Cardiac muscle cell (in vitro differentiated cells and primary cell): ENCODE measurements around the gene NPHP3. TPM values are rescaled to one million over a fixed set of nuclear protein-coding genes. Genes with fewer than 3 reads are reported as not detected.
A peak's percentile ranks its signal among the peaks of the same experiment; 100 is the strongest.

Experiments used
- DNase-seq, 2 donors: peaks; one replicate each; pipeline versions ENCODE4 v3.0.0 to v3.0.0-alpha.2; 2010 to 2017; ENCODE audit warnings: low read depth in 1 of 2, low spot score in 1 of 2
- H3K27ac ChIP-seq: fragments of 200-600 bp; sonication (generic); 2 replicates; pipeline ENCODE4 v1.5.1; 2016
- H3K27me3 ChIP-seq: fragments of 200-600 bp; sonication (generic); 2 replicates; pipeline ENCODE4 v1.6.0; 2016; ENCODE audit warnings: control low read depth
- H3K36me3 ChIP-seq: fragments of 200-600 bp; sonication (generic); 2 replicates; pipeline ENCODE4 v1.5.1; 2016; ENCODE audit warnings: control low read depth
- H3K4me1 ChIP-seq: fragments of 200-600 bp; sonication (generic); 2 replicates; pipeline ENCODE4 v1.8.1; 2017; ENCODE audit warnings: low read depth, mild to moderate bottlenecking, mixed run types
- H3K4me3 ChIP-seq: fragments of 200-600 bp; sonication (generic); 2 replicates; pipeline ENCODE4 v1.5.1; 2016; ENCODE audit warnings: mild to moderate bottlenecking
- H3K9me3 ChIP-seq: fragments of 200-600 bp; sonication (generic); 2 replicates; pipeline ENCODE4 v1.5.1; 2017; ENCODE audit warnings: low read depth, mild to moderate bottlenecking, control low read depth
- polyA plus RNA-seq: library from polyadenylated mRNA; unstranded; fragments of >200 nt; fragmentation: Nextera tagmentation; extraction: Ambion mirVana; gene quantifications from 2 replicates; pipeline ENCODE4 v1.2.1, GENCODE V29; 2016
- total RNA-seq: library from RNA; depleted of rRNA; stranded (reverse); fragments of >200 nt; gene quantifications from 2 replicates; pipeline ENCODE4 v1.2.3, GENCODE V29; 2016
- TF ChIP-seq, protein P1 (sequence below): IDR thresholded peaks from 2 replicates; pipeline ENCODE4 v1.5.1; 2012; ENCODE audit warnings: low read depth, mild to moderate bottlenecking, low read length

NPHP3 gene
- total and polyA plus RNA-seq, 2 experiments from 2014 or later: 21.1 to 74.1 TPM

DNA sequence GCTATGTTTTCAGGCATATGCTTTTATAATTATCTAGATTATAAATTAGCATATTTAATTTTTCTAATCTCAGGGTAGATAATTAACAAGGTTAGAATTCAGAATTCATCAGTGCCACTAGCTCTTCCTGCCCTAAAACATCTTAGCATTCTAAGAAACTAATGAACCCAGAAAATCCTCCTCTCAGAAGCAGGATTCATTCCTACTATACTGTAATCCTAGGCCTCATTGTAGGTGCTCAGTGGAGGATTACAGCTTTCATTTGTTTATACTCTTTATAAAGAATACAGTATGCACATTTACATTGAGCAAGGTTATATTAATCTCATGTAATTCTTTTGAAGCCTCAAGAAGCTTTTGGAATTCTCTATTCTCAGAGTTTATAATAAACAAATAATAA is 83.5 kb downstream of the NPHP3 start:
- no peaks in the 10 kb centered on the region for H3K4me1 ChIP-seq
- no peak for DNase-seq
- TF ChIP-seq, protein P1, sequence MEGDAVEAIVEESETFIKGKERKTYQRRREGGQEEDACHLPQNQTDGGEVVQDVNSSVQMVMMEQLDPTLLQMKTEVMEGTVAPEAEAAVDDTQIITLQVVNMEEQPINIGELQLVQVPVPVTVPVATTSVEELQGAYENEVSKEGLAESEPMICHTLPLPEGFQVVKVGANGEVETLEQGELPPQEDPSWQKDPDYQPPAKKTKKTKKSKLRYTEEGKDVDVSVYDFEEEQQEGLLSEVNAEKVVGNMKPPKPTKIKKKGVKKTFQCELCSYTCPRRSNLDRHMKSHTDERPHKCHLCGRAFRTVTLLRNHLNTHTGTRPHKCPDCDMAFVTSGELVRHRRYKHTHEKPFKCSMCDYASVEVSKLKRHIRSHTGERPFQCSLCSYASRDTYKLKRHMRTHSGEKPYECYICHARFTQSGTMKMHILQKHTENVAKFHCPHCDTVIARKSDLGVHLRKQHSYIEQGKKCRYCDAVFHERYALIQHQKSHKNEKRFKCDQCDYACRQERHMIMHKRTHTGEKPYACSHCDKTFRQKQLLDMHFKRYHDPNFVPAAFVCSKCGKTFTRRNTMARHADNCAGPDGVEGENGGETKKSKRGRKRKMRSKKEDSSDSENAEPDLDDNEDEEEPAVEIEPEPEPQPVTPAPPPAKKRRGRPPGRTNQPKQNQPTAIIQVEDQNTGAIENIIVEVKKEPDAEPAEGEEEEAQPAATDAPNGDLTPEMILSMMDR: no peak
- no peak overlapping the region for H3K27ac ChIP-seq
- H3K9me3 ChIP-seq: no peaks in the 10 kb centered on the region
- H3K36me3 ChIP-seq: peaks cover 10% of the 10 kb centered on the region
- no peak overlapping the region for H3K4me3 ChIP-seq
- no peaks in the 10 kb centered on the region for H3K27me3 ChIP-seq

DNA sequence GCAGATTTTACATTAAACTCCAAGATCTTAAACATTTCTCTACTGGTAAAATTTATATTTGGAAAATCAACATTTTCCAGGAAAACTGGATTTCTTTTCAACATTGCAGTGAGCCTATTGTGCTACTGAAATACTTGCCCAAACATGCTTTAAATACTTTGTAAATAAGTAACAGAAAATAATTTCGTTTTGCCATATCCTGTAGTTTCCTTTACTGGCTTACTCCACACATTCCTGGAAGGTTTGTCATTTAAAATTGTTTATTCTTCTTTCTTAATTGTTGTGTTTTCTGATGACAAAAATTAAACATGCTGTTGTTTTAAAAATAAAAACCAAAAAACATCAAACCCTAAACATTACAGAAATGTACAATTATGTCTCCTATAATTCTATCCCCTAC is 84.6 kb downstream of the NPHP3 start:
- TF ChIP-seq, protein P1: no peak
- no peaks in the 10 kb centered on the region for H3K27me3 ChIP-seq
- no peak overlapping the region for H3K27ac ChIP-seq
- H3K4me1 ChIP-seq: no peaks in the 10 kb centered on the region
- H3K9me3 ChIP-seq: no peaks in the 10 kb centered on the region
- peaks cover 10% of the 10 kb centered on the region for H3K36me3 ChIP-seq
- H3K4me3 ChIP-seq: no peak overlapping the region
- peak in 1 of 2 donors; percentile 19 for DNase-seq

- H3K4me3 ChIP-seq: no peak overlapping the region
- no peaks in the 10 kb centered on the region for H3K27me3 ChIP-seq
- H3K9me3 ChIP-seq: no peaks in the 10 kb centered on the region
- DNase-seq: no peak
- H3K4me1 ChIP-seq: no peaks in the 10 kb centered on the region
- H3K36me3 ChIP-seq: peaks cover 15% of the 10 kb centered on the region
- TF ChIP-seq, protein P1: no peak
- H3K27ac ChIP-seq: no peak overlapping the region
These were observed 87.2 kb downstream of the NPHP3 start for GRCh38 chr3:132635052-132635451.

Other genes starting within 250 kb of the NPHP3 start
- not detected in 2 replicates for gene ACKR4, start 125.1 kb downstream of the NPHP3 start, total RNA-seq
- not detected in 2 replicates for gene ACKR4, start 125.1 kb downstream of the NPHP3 start, polyA plus RNA-seq
- gene ACAD11, start 62.6 kb downstream of the NPHP3 start, total RNA-seq: 39.6 and 40.1 TPM in 2 replicates
- gene ACAD11, start 62.6 kb downstream of the NPHP3 start, polyA plus RNA-seq: 31.7 and 40.8 TPM in 2 replicates
- gene UBA5, start 62.1 kb downstream of the NPHP3 start, total RNA-seq: 54.7 and 107 TPM in 2 replicates
- 38.3 and 42.2 TPM in 2 replicates for gene UBA5, start 62.1 kb downstream of the NPHP3 start, polyA plus RNA-seq